ENCODE measurements around the gene B3GAT3.
"Not testable (repeated sequence)": the region's sequence is repeated elsewhere in the genome, so short reads cannot be mapped to it uniquely, and the experiment has no call there.

Gene B3GAT3

GRCh38 chr11:62575156-62575555, 46.6 kb downstream of the B3GAT3 start:
- DNase-seq = peak; percentile 37

GRCh38 chr11:62574363-62575071, 47.3 kb downstream of the B3GAT3 start:
- peak; percentile 75 for DNase-seq

GRCh38 chr11:62573592-62574362, 48.0 kb downstream of the B3GAT3 start, which contains the start of gene EEF1G:
Gene EEF1G, minus strand, starts transcription at chr11:62573891. Its CDS starts 49 bp downstream, at chr11:62573842.
- peak; percentile 100 for DNase-seq

GRCh38 chr11:62573006-62573591, 48.7 kb downstream of the B3GAT3 start:
- DNase-seq = peak; percentile 51

GRCh38 chr11:62572431-62572830, 49.4 kb downstream of the B3GAT3 start:
- DNase-seq = no peak

GRCh38 chr11:62571493-62571892, 50.3 kb downstream of the B3GAT3 start:
- DNase-seq = not testable (repeated sequence)

GRCh38 chr11:62570903-62571302, 50.9 kb downstream of the B3GAT3 start:
- DNase-seq = not testable (repeated sequence)

GRCh38 chr11:62569611-62570010, 52.2 kb downstream of the B3GAT3 start:
- no peak for DNase-seq

- DNase-seq = no peak
These were observed 54.7 kb downstream of the B3GAT3 start for GRCh38 chr11:62567018-62567633.

GRCh38 chr11:62566247-62566646, 55.5 kb downstream of the B3GAT3 start:
- DNase-seq = no peak
